Measurements from ENCODE around the gene FBXO8.

DNA sequence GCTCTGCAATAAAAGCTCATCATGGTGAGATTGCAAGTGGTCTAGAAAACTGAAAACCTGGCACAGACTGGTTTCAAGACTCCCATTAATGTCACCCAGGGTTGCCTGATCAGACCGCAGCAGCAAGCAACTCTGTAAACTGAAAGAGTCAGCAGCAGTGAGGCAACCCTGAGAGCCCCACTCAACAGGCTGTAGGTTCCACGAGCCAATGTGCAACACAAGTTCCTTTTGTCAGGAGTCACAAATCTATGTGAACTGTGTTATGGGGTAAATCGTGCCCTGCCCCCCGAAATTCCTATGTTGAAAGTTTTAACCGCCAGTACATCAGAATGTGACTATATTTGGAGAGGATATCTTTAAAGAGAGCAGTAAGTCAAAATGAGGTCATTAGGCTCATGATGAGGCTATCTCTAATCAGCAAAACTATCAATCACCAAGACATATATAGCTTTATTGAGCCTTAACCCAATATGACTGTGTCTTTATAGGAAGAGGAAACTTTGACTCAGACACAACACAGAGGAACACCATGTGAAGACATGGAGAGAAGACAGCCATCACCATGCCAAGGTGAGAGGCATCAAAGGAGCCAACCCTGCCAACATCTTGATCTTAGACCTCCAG lies 94.0 kb downstream of the FBXO8 start:
- TF ChIP-seq CTCF (conservative IDR thresholded peaks at IDR 0.05; ENCODE audit: low read depth, low read length) (no peak), EZH2 (IDR thresholded peaks at IDR 0.05; ENCODE audit: borderline replicate concordance, low read depth, low read length, poor library complexity, severe bottlenecking) (no peak)
